GM18505 (cell line): ENCODE measurements around the gene AMD1.
A peak's percentile ranks its signal among the peaks of the same experiment; 100 is the strongest.

Source experiments
- ATAC-seq: cut with Tn5 transposase; IDR thresholded peaks from one replicate; pipeline ENCODE4 v1.9.1; 2021; ENCODE audit not compliant: unreplicated experiment
- POLR2A ChIP-seq: IDR thresholded peaks from 4 replicates; pipeline ENCODE4 v1.6.1; 2011; ENCODE audit warnings: borderline replicate concordance; ENCODE audit not compliant: insufficient read depth, insufficient read length; ENCODE audit errors: extremely low read depth

Gene AMD1

DNA sequence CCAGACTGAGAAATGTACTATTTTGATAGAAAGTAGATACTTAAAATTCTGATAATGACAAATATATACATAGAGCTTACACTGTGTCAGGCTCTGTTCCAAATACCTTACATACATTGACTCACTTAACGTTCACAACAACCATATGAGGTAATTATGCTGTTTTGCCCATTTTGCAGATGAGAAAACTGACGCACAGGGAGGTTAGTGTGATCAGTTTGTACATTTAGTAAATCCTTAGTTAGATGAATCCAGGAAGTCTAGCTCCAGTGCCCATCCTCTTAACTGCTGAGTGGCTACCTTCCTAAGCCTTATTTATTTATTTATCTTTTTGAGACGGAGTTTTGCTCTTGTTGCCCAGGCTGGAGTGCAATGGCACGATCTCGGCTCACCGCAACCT, 60.6 kb downstream of the AMD1 start:
- no peak for TF ChIP-seq POLR2A
- ATAC-seq: no peak

DNA sequence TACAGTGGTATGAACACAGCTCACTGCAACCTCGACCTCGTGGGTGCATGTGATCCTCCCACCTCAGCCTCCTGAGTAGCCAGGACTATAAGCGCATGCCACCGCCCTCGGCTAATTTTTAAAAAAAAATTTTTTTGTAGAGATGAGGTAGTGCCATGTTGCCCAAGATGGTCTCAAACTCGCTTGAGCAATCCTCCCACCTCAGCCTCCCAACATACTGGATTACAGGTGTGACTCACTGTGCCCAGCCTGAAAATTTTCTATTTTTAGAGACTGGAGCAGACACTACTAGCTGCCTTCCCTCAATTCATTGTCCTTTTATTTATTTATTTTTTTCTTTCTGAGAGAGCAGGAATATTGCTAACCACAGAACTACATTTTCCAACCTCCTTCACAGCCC, 63.6 kb downstream of the AMD1 start:
- ATAC-seq: no peak
- TF ChIP-seq POLR2A: no peak

DNA sequence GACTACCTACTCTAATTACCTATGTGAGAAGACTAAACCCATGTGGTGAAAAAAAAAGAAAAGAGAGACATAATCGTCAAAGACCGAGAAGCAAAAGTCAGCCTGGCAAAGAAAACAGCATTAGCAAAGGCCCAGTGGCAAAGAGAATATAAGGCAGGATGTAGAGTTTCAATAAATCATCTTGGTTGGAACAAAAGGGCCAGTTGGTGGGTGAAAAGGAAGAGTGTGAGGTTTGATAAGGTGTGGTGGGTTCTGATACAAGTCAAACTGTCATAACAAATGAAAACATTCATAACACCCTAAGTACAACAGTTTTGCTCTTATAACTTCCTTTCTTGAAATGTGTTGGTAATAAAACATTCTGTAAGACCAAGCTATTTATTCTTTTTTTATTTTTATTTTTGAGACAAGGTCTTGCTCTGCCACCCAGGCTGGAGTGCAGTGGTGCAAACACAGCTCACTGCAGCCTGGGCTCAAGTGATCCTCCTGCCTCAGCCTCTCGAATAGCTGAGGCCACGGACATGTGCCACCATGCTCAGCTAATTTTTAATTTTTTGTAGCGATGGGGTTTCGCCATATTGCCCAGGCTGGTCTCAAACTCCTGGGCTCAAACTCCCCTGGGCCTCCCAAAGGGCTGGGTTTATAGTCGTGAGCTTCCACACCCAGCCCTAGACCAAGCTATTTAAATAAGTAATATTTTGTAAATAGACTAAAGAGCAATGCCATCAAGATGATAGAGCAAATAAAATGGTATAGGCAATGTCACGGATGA, 65.0 kb downstream of the AMD1 start:
- no peak for TF ChIP-seq POLR2A
- ATAC-seq: no peak

DNA sequence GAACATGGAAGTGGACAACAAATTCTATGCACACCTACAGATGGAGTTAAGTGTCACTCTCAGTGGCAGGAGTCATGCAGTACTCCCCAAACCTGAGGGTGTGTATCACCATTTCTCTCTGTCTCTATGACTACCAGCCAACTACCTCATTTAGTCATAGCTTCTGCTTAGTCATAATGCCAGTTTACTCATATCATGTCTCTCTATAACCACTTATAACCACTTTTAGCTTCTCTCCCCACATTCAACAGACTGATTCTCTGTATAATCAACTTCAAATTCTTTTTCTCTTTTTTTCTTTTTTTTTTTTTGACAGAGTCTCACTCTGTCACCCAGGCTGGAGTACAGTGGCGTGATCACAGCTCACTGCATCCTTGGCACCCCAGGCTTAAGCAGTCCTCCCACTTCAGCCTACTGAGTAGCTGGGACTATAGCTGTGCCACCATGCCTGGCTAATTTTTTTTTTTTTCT, 70.1 kb downstream of the AMD1 start:
- peak; percentile 99 for ATAC-seq
- no peak for TF ChIP-seq POLR2A
